Colon (tissue), 2 donors: ENCODE data around the gene SLC35A3.

ENCODE experiments used
- FAIRE-seq: peaks from 2 replicates; lab custom pipeline; 2012; peaks lifted over from hg19 to GRCh38; lab: Jason Lieb, UNC
- donor health status: control.
- donor health status: control.

SLC35A3 gene

GRCh38 chr1:100076744-100077143, 106.9 kb downstream of the SLC35A3 start:
- no peak for FAIRE-seq

DNA sequence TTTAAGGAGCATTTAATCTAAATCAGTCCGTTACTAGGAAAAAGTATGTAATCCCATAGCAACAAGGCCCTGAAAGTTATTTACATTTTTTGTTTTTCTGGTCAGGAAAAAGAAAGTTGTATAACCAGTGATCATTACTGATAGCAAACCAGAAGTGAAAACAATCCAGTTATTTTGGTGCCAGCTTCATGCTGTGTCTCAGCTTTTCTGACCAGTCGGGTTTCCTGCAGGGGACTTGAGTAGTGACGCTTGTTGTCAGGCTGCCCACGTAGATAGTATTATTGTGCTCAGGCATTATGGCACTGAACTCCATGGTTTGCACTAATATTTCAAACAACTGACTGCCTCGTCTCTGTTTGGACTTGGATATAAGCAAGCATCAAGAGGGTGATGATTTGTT, 107.7 kb downstream of the SLC35A3 start:
- FAIRE-seq, result no peak

- FAIRE-seq, result no peak
Observed at GRCh38 chr1:100080331-100080730, 110.5 kb downstream of the SLC35A3 start.
